ENCODE results near the gene FNBP1.

Gene FNBP1

GRCh38 chr9:129849901-129850300, 193.1 kb downstream of the FNBP1 start:
- DNase-seq: no peak

GRCh38 chr9:129848712-129849441, 194.1 kb downstream of the FNBP1 start:
- no peak for DNase-seq

GRCh38 chr9:129845373-129845772, 197.6 kb downstream of the FNBP1 start:
- no peak for DNase-seq

- no peak for DNase-seq
Observed at GRCh38 chr9:129841071-129841470, 201.9 kb downstream of the FNBP1 start.

GRCh38 chr9:129840034-129840433, 203.0 kb downstream of the FNBP1 start:
- no peak for DNase-seq

- DNase-seq: no peak
Observed at GRCh38 chr9:129839324-129840023, 203.5 kb downstream of the FNBP1 start.

- no peak for DNase-seq
Observed at GRCh38 chr9:129838707-129839259, 204.2 kb downstream of the FNBP1 start.
